CD4-positive, alpha-beta T cell (primary cell): ENCODE measurements around the gene FRY. TPM values are rescaled to one million over a fixed set of nuclear protein-coding genes. Genes with fewer than 3 reads are reported as not detected.

ENCODE experiments used
- ATAC-seq: fragments of 200-7000 bp; cut with Tn5 transposase; one replicate; pipeline ENCODE4 v1.10.0; 2022; ENCODE audit warnings: mild to moderate bottlenecking; ENCODE audit not compliant: poor library complexity
- CTCF ChIA-PET: fragments of 350-600 bp; sonication (Branson Sonifier 250); formaldehyde crosslinking; loops from one replicate; lab custom pipeline; 2021; ENCODE audit warnings: antibody characterized with exemption, inconsistent platforms; lab: Charles Lee
- POLR2A ChIA-PET: fragments of 350-600 bp; sonication (Branson Sonifier 250); formaldehyde crosslinking; loops from one replicate; lab custom pipeline; 2021; ENCODE audit warnings: antibody characterized with exemption, inconsistent platforms; lab: Charles Lee
- DNase-seq, 14 experiments: peaks; one replicate each; pipeline ENCODE4 v3.0.0-alpha.2; 2013 to 2020; ENCODE audit warnings: mixed read lengths in 2 of 14
- H3K27ac ChIP-seq, 2 donors: one replicate each; pipeline versions ENCODE4 v1.5.1 to v1.7.0; 2013; ENCODE audit warnings: low read length in 2 of 2, low read depth in 1 of 2, mild to moderate bottlenecking in 1 of 2
- H3K27me3 ChIP-seq, 2 experiments: 1 replicate in 1 of 2; 2 replicates in 1 of 2; pipeline versions ENCODE4 v1.6.1 to v1.7.0; 2013; ENCODE audit warnings: low read length in 2 of 2, control low read depth in 1 of 2, mild to moderate bottlenecking in 1 of 2, moderate library complexity in 1 of 2; ENCODE audit not compliant: insufficient read depth in 2 of 2, control insufficient read depth in 1 of 2
- H3K36me3 ChIP-seq: one replicate; pipeline ENCODE4 v1.6.1; 2013; ENCODE audit warnings: low read length, control low read depth; ENCODE audit not compliant: insufficient read depth
- H3K4me1 ChIP-seq: one replicate; pipeline ENCODE4 v1.6.1; 2013; ENCODE audit warnings: low read length, control low read depth; ENCODE audit not compliant: insufficient read depth
- H3K4me3 ChIP-seq: one replicate; pipeline ENCODE4 v1.5.1; 2013; ENCODE audit warnings: mild to moderate bottlenecking, low read length, moderate library complexity
- H3K9me3 ChIP-seq, 2 experiments: 1 replicate in 1 of 2; 2 replicates in 1 of 2; pipeline versions ENCODE4 v1.6.1 to v1.7.0; 2013; ENCODE audit warnings: low read length in 2 of 2, mild to moderate bottlenecking in 2 of 2, control low read depth in 1 of 2, moderate library complexity in 1 of 2; ENCODE audit not compliant: control insufficient read depth in 1 of 2, insufficient read depth in 1 of 2
- H3K27ac Mint-ChIP-seq: one replicate; pipeline ENCODE4 v1.8.0; 2020; ENCODE audit warnings: mixed read lengths
- H3K27me3 Mint-ChIP-seq: one replicate; pipeline ENCODE4 v1.8.0; 2021; ENCODE audit warnings: mixed read lengths
- H3K36me3 Mint-ChIP-seq: one replicate; pipeline ENCODE4 v1.8.0; 2021; ENCODE audit warnings: low read depth, mixed read lengths
- H3K4me1 Mint-ChIP-seq: one replicate; pipeline ENCODE4 v1.8.0; 2021; ENCODE audit warnings: low read depth, mixed read lengths
- H3K4me3 Mint-ChIP-seq: one replicate; pipeline ENCODE4 v1.8.0; 2020; ENCODE audit warnings: mild to moderate bottlenecking, mixed read lengths
- H3K9me3 Mint-ChIP-seq: one replicate; pipeline ENCODE4 v1.8.0; 2020; ENCODE audit warnings: mixed read lengths
- intact Hi-C, 2 experiments: fragments of 100-400 bp; cut with DNase I in 1 of 2; cut with micrococcal nuclease in 1 of 2; formaldehyde crosslinking; loops; one replicate each; pipeline versions ENCODE4 v1.15.1 to v1.9.0; 2023 to 2025; cut with DNase I, micrococcal nuclease
- total RNA-seq, 174 experiments: library from RNA in 2 of 174; stranded (reverse) in 2 of 174; gene quantifications; one replicate each; pipeline ENCODE4 v1.2.3 and lab custom pipeline; 2021 to 2026
- TF ChIP-seq, protein P1 (sequence below): fragments of 200-600 bp; IDR thresholded peaks from one replicate; pipeline ENCODE4 v1.8.0; 2022; ENCODE audit warnings: antibody characterized with exemption, mild to moderate bottlenecking

The FRY gene
- total RNA-seq, 2 experiments from 2014 or later, result 13.7 to 18.4 TPM

DNA sequence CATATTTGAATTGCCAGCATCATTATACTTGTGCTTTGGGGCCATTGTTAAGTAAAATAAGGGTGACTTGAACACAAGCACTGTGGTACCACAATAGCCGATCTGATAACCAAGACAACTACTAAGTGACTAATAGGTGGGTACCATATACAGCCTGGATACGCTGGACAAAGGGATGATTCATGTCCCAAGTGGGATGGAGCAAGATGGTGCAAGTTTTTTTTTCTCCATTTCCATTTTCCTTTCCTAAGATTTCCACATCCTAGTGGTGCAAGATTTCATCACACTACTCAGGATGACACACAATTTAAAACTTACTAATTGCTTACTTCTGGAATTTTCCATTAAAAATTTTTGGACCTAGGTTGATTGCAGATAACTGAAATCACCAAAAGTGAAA is 298.9 kb downstream of the FRY start:
- no peaks in the 10 kb centered on the region for H3K27me3 ChIP-seq

DNA sequence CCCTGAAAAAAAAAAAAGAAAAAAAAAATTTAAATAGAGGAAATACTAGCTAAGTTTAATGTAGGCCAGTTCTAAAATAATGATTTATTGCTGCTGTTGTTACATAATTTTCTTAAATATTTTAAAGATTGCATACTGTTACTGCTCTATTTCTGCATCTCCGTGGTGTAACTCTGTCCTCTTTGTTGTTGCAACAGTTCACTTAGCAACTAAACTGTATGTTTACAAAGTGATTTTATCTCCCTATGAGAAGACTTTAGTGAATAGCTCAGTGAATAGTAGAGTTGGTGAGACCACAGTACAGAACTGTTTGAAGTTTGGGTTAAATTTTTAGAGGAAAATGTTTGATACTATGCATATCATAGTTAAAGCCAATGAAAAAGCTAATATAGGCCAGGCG is 303.1 kb downstream of the FRY start:
- Histone ChIP-seq H3K4me3 (no peak overlapping the region), H3K9me3 (no peaks in the 10 kb centered on the region), H3K27me3 (no peaks in the 10 kb centered on the region), H3K27ac (no peak overlapping the region), H3K36me3 (no peaks in the 10 kb centered on the region), H3K4me1 (no peaks in the 10 kb centered on the region)
- ATAC-seq, result no peak
- CTCF ChIA-PET, result no interaction called here
- Mint-ChIP-seq H3K27ac (no peak overlapping the region), H3K36me3 (peaks cover 19% of the 10 kb centered on the region), H3K4me1 (no peaks in the 10 kb centered on the region), H3K4me3 (no peak overlapping the region), H3K27me3 (no peaks in the 10 kb centered on the region), H3K9me3 (no peaks in the 10 kb centered on the region)
- TF ChIP-seq, protein P1, sequence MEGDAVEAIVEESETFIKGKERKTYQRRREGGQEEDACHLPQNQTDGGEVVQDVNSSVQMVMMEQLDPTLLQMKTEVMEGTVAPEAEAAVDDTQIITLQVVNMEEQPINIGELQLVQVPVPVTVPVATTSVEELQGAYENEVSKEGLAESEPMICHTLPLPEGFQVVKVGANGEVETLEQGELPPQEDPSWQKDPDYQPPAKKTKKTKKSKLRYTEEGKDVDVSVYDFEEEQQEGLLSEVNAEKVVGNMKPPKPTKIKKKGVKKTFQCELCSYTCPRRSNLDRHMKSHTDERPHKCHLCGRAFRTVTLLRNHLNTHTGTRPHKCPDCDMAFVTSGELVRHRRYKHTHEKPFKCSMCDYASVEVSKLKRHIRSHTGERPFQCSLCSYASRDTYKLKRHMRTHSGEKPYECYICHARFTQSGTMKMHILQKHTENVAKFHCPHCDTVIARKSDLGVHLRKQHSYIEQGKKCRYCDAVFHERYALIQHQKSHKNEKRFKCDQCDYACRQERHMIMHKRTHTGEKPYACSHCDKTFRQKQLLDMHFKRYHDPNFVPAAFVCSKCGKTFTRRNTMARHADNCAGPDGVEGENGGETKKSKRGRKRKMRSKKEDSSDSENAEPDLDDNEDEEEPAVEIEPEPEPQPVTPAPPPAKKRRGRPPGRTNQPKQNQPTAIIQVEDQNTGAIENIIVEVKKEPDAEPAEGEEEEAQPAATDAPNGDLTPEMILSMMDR, result no peak
- POLR2A ChIA-PET, result interaction anchor here (0.8 to 1.5 kb wide), 2 partner anchors 20 to 39 kb away, joined by 3 to 4 read pairs; partner anchors contain the start of genes BRCA2 and ZAR1L
- intact Hi-C loops, result no loop called here
- DNase-seq, result no peak

More for the DNA sequence above, 298.9 kb downstream of the FRY start:
- Mint-ChIP-seq H3K9me3 (no peaks in the 10 kb centered on the region), H3K36me3 (peaks cover 6% of the 10 kb centered on the region), H3K4me3 (no peak overlapping the region), H3K4me1 (no peaks in the 10 kb centered on the region), H3K27ac (no peak overlapping the region), H3K27me3 (no peaks in the 10 kb centered on the region)
- ChIA-PET POLR2A (no interaction called here), CTCF (no interaction called here)
- DNase-seq (no peak), ATAC-seq (no peak)
- no peaks in the 10 kb centered on the region for H3K9me3 ChIP-seq
- no peak overlapping the region for H3K4me3 ChIP-seq
- H3K36me3 ChIP-seq, result no peaks in the 10 kb centered on the region
- no peak overlapping the region for H3K27ac ChIP-seq
- intact Hi-C loops, result no loop called here
- H3K4me1 ChIP-seq, result no peaks in the 10 kb centered on the region
- TF ChIP-seq, protein P1, result no peak

DNA sequence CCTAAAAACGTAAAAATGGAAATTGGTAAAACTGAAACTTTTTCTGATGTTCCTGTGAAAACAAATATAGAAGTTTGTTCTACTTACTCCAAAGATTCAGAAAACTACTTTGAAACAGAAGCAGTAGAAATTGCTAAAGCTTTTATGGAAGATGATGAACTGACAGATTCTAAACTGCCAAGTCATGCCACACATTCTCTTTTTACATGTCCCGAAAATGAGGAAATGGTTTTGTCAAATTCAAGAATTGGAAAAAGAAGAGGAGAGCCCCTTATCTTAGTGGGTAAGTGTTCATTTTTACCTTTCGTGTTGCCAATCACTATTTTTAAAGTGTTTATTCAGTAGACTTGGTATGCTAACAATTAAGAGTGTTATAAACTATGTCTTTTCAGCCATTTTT is 309.3 kb downstream of the FRY start:
- Histone ChIP-seq H3K27me3 (no peaks in the 10 kb centered on the region), H3K36me3 (no peaks in the 10 kb centered on the region), H3K27ac (no peak overlapping the region), H3K4me3 (no peak overlapping the region), H3K9me3 (no peaks in the 10 kb centered on the region), H3K4me1 (no peaks in the 10 kb centered on the region)
- Mint-ChIP-seq H3K27ac (no peak overlapping the region), H3K27me3 (no peaks in the 10 kb centered on the region), H3K4me1 (no peaks in the 10 kb centered on the region), H3K36me3 (peaks cover 13% of the 10 kb centered on the region), H3K4me3 (no peak overlapping the region), H3K9me3 (peaks cover 2% of the 10 kb centered on the region)
- ATAC-seq (no peak), DNase-seq (no peak)
- ChIA-PET POLR2A (no interaction called here), CTCF (no interaction called here)
- TF ChIP-seq, protein P1, result no peak
- intact Hi-C loops, result no loop called here
